GM12878 (cell line): ENCODE data around the gene KBTBD8. TPM values are rescaled to one million over a fixed set of nuclear protein-coding genes. Genes with fewer than 3 reads are reported as not detected.

ENCODE experiments used
- ATAC-seq: fragments of 200-7000 bp; cut with Tn5 transposase; 3 replicates; pipeline ENCODE4 v1.9.1; 2020; ENCODE audit warnings: mild to moderate bottlenecking, moderate library complexity
- BruUV-seq: library from RNA; stranded (reverse); fragments of 400-500 nt; replicated peaks from 2 replicates; lab custom pipeline; 2021; lab: Mats Ljungman, UMichigan
- CTCF ChIA-PET: fragments of 300-600 bp; sonication (Branson Sonifier 250); formaldehyde crosslinking; extraction: SDS; loops from one replicate; lab custom pipeline; 2021; ENCODE audit warnings: inconsistent platforms; lab: Yijun Ruan, JAX
- POLR2A ChIA-PET: fragments of 350-600 bp; formaldehyde crosslinking; extraction: SDS; loops from one replicate; lab custom pipeline; 2021; ENCODE audit warnings: inconsistent platforms; lab: Charles Lee
- RAD21 ChIA-PET: fragments of 300-600 bp; sonication (Branson Sonifier 250); formaldehyde crosslinking; loops from one replicate; lab custom pipeline; 2023; ENCODE audit warnings: antibody characterized with exemption; ENCODE audit not compliant: unreplicated experiment; lab: Charles Lee
- SMC1A ChIA-PET: fragments of 300-600 bp; sonication (Branson Sonifier 250); formaldehyde crosslinking; loops from one replicate; lab custom pipeline; 2023; ENCODE audit not compliant: unreplicated experiment, uncharacterized antibody; lab: Charles Lee
- DNase-seq: peaks from one replicate; pipeline ENCODE4 v3.0.0-alpha.2; 2011; ENCODE audit warnings: low read depth, low spot score
- FAIRE-seq: peaks from 3 replicates; lab custom pipeline; 2011; peaks lifted over from hg19 to GRCh38; lab: Jason Lieb, UNC
- H2AFZ ChIP-seq: 2 replicates; pipeline ENCODE4 v1.6.0; 2011; ENCODE audit warnings: low read depth, low read length, control low read depth; ENCODE audit not compliant: control insufficient read depth
- H3K27ac ChIP-seq: 2 replicates; pipeline ENCODE4 v1.5.1; 2011; ENCODE audit warnings: control low read depth; ENCODE audit not compliant: control insufficient read depth, insufficient read depth
- H3K27me3 ChIP-seq, 2 experiments: replicated peaks in 1 of 2; 2 replicates each; pipeline versions ENCODE4 v1.6.0 to v1.6.1; 2011; ENCODE audit warnings: low read length in 1 of 2; ENCODE audit not compliant: control insufficient read depth in 2 of 2, insufficient read depth in 2 of 2
- H3K36me3 ChIP-seq, 2 experiments: 2 replicates each; pipeline ENCODE4 v1.5.1; 2011; ENCODE audit warnings: low read length in 1 of 2; ENCODE audit not compliant: control insufficient read depth in 2 of 2, insufficient read depth in 2 of 2
- H3K4me1 ChIP-seq: 2 replicates; pipeline ENCODE4 v1.6.1; 2011; ENCODE audit warnings: mild to moderate bottlenecking, low read length, moderate library complexity, mixed read lengths; ENCODE audit not compliant: control insufficient read depth, insufficient read depth
- H3K4me2 ChIP-seq: 2 replicates; pipeline ENCODE4 v1.6.0; 2011; ENCODE audit warnings: control low read depth; ENCODE audit not compliant: control insufficient read depth, insufficient read depth
- H3K4me3 ChIP-seq: fragments of 200-600 bp; sonication (generic); 2 replicates; pipeline ENCODE4 v1.5.1; 2016
- H3K79me2 ChIP-seq: 2 replicates; pipeline ENCODE4 v1.6.0; 2011; ENCODE audit warnings: low read length; ENCODE audit not compliant: control insufficient read depth, insufficient read depth
- H3K9ac ChIP-seq: 2 replicates; pipeline ENCODE4 v1.8.0; 2011; ENCODE audit warnings: low read length, control low read depth, mixed read lengths; ENCODE audit not compliant: control insufficient read depth, insufficient read depth
- H3K9me3 ChIP-seq: replicated peaks from 3 replicates; pipeline ENCODE4 v1.5.1; 2011; ENCODE audit warnings: mild to moderate bottlenecking, low read length; ENCODE audit not compliant: control insufficient read depth, insufficient read depth
- H4K20me1 ChIP-seq: 2 replicates; pipeline ENCODE4 v1.6.0; 2011; ENCODE audit not compliant: control insufficient read depth, insufficient read depth
- BRCA1 ChIP-seq: IDR thresholded peaks from 2 replicates; pipeline ENCODE4 v1.6.1; 2011; ENCODE audit warnings: low read depth, low read length, improper control_type of control experiment
- E4F1 ChIP-seq: fragments of 450-650 bp; IDR thresholded peaks from 2 replicates; pipeline ENCODE4 v1.6.1; 2018; ENCODE audit warnings: borderline replicate concordance, mild to moderate bottlenecking; ENCODE audit not compliant: partially characterized antibody
- IRF5 ChIP-seq: fragments of 450-650 bp; IDR thresholded peaks from 2 replicates; pipeline ENCODE4 v1.6.1; 2017; ENCODE audit warnings: borderline replicate concordance
- KLF5 ChIP-seq: fragments of 450-650 bp; IDR thresholded peaks from 2 replicates; pipeline ENCODE4 v1.6.1; 2014; ENCODE audit warnings: mild to moderate bottlenecking; ENCODE audit not compliant: partially characterized antibody
- MEF2A ChIP-seq: IDR thresholded peaks from 2 replicates; pipeline ENCODE4 v1.6.1; 2011; ENCODE audit warnings: low read depth, mild to moderate bottlenecking, low read length, moderate library complexity; ENCODE audit not compliant: insufficient read depth
- MEF2B ChIP-seq: fragments of 450-650 bp; IDR thresholded peaks from 2 replicates; pipeline ENCODE4 v1.6.1; 2018; ENCODE audit warnings: mild to moderate bottlenecking, moderate library complexity; ENCODE audit not compliant: partially characterized antibody, poor library complexity, severe bottlenecking
- NFIC ChIP-seq: IDR thresholded peaks from 2 replicates; pipeline ENCODE4 v1.6.1; 2012; ENCODE audit warnings: low read depth, mild to moderate bottlenecking, inconsistent platforms, low read length, moderate library complexity
- SUZ12 ChIP-seq: fragments of 200-600 bp; sonication (generic); IDR thresholded peaks from one replicate; pipeline ENCODE4 v1.6.1; 2018; ENCODE audit warnings: antibody characterized with exemption, mild to moderate bottlenecking; ENCODE audit not compliant: unreplicated experiment
- ZNF592 ChIP-seq: fragments of 450-650 bp; IDR thresholded peaks from 2 replicates; pipeline ENCODE4 v1.6.1; 2017; ENCODE audit warnings: mild to moderate bottlenecking, moderate library complexity
- WGBS: methylation state at CpG from one replicate; pipeline ENCODE4 v1.1.6; 2016; ENCODE audit warnings: low lambda C conversion rate; ENCODE audit not compliant: insufficient replicate concordance, insufficient coverage; ENCODE audit errors: missing lambda C conversion rate; 5-methylcytosine and 5-hydroxymethylcytosine counted together
- in situ Hi-C: fragments of 300-500 bp; cut with MboI; formaldehyde crosslinking; loops from 9 replicates; pipeline ENCODE4 v1.14.3; 2018; ENCODE audit warnings: mixed read lengths
- intact Hi-C: fragments of 100-400 bp; cut with micrococcal nuclease; formaldehyde crosslinking; loops from one replicate; pipeline ENCODE4 v1.14.2; 2022; ENCODE audit not compliant: unreplicated experiment
- polyA plus RNA-seq, 11 experiments: library from polyadenylated mRNA; depleted of rRNA in 4 of 11; unstranded in 6 of 11; stranded (reverse) in 5 of 11; fragments of >200 nt; fragmentation: Nextera tagmentation in 4 of 11; fragmentation: Illumina TruSeq in 1 of 11; extraction: Ambion mirVana in 4 of 11; extraction: Trizol in 1 of 11; gene quantifications; 1 replicate in 1 of 11; 2 replicates in 10 of 11; pipeline versions ENCODE4 v1.2.1 to v1.2.3, GENCODE V29; 2011 to 2016; ENCODE audit warnings: inconsistent platforms in 2 of 11, missing spikeins in 2 of 11, low read depth in 1 of 11
- total RNA-seq, 4 experiments: library from RNA; depleted of rRNA in 3 of 4; stranded (reverse); fragments of >200 nt in 3 of 4; fragmentation: Illumina TruSeq in 1 of 4; extraction: Trizol in 1 of 4; gene quantifications; 2 replicates each; pipeline versions ENCODE4 v1.2.1 to v1.2.3, GENCODE V29; 2013 to 2021

KBTBD8 gene
- total and polyA plus RNA-seq, 10 of the 15 experiments (the other 5 are each of a cell fraction or from before 2014, with no cell fraction given) = 8.5 to 44.4 (median 19.3) TPM

- TF ChIP-seq KLF5 = no peak
- TF ChIP-seq NFIC = no peak
- TF ChIP-seq MEF2B = no peak
- no peak for TF ChIP-seq SUZ12
- no peak for TF ChIP-seq BRCA1
- no peak for TF ChIP-seq IRF5
- TF ChIP-seq, all 136 proteins: peak for 0
These were observed 30.1 kb downstream of the KBTBD8 start (continued) for GRCh38 chr3:67028001-67028784.

- Histone ChIP-seq H3K4me2 (peak overlapping the region; percentile 17; the same call in 1 of the 2 replicates), H3K4me1 (peaks cover 13% of the 10 kb centered on the region), H3K9ac (no peak overlapping the region), H3K27me3 (no peaks in the 10 kb centered on the region), H3K79me2 (no peaks in the 10 kb centered on the region), H4K20me1 (no peaks in the 10 kb centered on the region), H2AFZ (no peak overlapping the region; the same call in 1 of the 2 replicates), H3K27ac (peak overlapping the region; percentile 34; the same call in 1 of the 2 replicates), H3K9me3 (no peaks in the 10 kb centered on the region), H3K4me3 (peak overlapping the region; percentile 2; the same call in 1 of the 2 replicates), H3K36me3 (no peaks in the 10 kb centered on the region)
- CTCF ChIA-PET = interaction anchor here (0.9 to 1.7 kb wide), 2 partner anchors 40 to 59 kb away, joined by 3 to 5 read pairs; no protein-coding TSS in a partner anchor
- no TSS peak for BruUV-seq
- peak; percentile 82 for ATAC-seq
- POLR2A ChIA-PET = no interaction called here
- peak; percentile 19 for DNase-seq
- 31% methylated on average over 3 of the region's 3 CpGs for WGBS
- intact Hi-C loops (no loop called here), in situ Hi-C loops (no loop called here)
- peak; percentile 65 for FAIRE-seq
- RAD21 ChIA-PET = interaction anchor here (1.3 kb wide), 1 partner anchor 33 kb away, joined by 7 read pairs; the partner anchor contains the start of gene KBTBD8
- SMC1A ChIA-PET = interaction anchor here (1.5 kb wide), 4 partner anchors 17 to 83 kb away, joined by 4 to 6 read pairs (median 6); partner anchors contain the start of gene KBTBD8
- TF ChIP-seq ZNF592 (no peak), E4F1 (no peak), MEF2A (peak; percentile 66; the same call in 1 of the 2 replicates)
These were observed 33.0 kb downstream of the KBTBD8 start for GRCh38 chr3:67030785-67031740.
